ENCODE data around the gene ZNG1F.
"Not testable (repeated sequence)": the region's sequence is repeated elsewhere in the genome, so short reads cannot be mapped to it uniquely, and the experiment has no call there.

ZNG1F gene

GRCh38 chr9:41086215-41086614, 102.9 kb downstream of the ZNG1F start:
- DNase-seq (ENCODE audit: low read depth), result not testable (repeated sequence)

- DNase-seq (ENCODE audit: low read depth), result not testable (repeated sequence)
Observed at GRCh38 chr9:41082358-41082757, 106.8 kb downstream of the ZNG1F start.

All from CMK (cell line).